Spleen (tissue), 7 donors: ENCODE measurements around the gene HACD4.

Experiments used
- CTCF ChIP-seq, 11 experiments: fragments of 200-600 bp in 7 of 11; fragments of 450-650 bp in 4 of 11; sonication (generic) in 4 of 11; IDR thresholded peaks in 8 of 11; conservative IDR thresholded peaks in 3 of 11; 1 replicate in 7 of 11; 2 replicates in 4 of 11; pipeline versions ENCODE4 v1.4.0 to v1.8.0; 2016 to 2021; ENCODE audit warnings: antibody characterized with exemption in 11 of 11, inconsistent platforms in 4 of 11, mild to moderate bottlenecking in 1 of 11
- POLR2A ChIP-seq, 3 donors: fragments of 450-650 bp; IDR thresholded peaks; one replicate each; pipeline ENCODE4 v1.5.1; 2017; ENCODE audit warnings: antibody characterized with exemption in 3 of 3, mild to moderate bottlenecking in 1 of 3
- POLR2AphosphoS5 ChIP-seq, 3 donors: sonication (generic); formaldehyde crosslinking; IDR thresholded peaks; one replicate each; pipeline ENCODE4 v1.5.1; 2017; ENCODE audit warnings: antibody characterized with exemption in 3 of 3
- donor health status: DM: no; HTN: no; CAD: no; lungs with moderate emphysema.
- donor health status: DM: no; HTN: no; CAD: no.
- donor health status: DM: no; HTN: no; CAD: no.

- no peak for TF ChIP-seq CTCF (IDR thresholded peaks at IDR 0.05 in 8 of 11, conservative IDR thresholded peaks at IDR 0.05 in 3 of 11)
- TF ChIP-seq POLR2A (IDR thresholded peaks at IDR 0.05) = no peak
- TF ChIP-seq POLR2AphosphoS5 (IDR thresholded peaks at IDR 0.05) = no peak
Measured at GRCh38 chr9:21016701-21017491, 14.5 kb downstream of the HACD4 start.
